ENCODE data around the gene CDYL.

DNA sequence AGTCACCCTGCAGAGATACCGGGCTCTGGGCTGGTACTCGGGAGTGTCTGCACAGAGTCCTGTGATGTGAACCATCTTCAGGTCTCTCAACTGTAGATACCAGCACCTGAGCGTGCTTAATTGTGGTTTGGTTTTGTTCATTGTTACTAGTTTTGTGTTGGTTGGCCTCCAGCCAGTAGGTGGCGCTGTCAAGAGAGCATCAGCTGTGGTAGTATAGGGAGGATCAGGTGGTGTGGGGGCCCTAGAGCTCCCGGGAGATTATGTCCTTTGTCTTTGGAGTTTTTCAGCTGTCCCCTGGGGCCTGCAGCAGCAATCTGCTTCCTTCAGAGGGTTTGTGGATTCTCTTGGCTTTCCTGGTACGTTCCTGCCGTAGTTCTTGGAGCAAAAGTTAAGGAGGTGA is 67.9 kb downstream of the CDYL start:
- TF ChIP-seq, protein P1, sequence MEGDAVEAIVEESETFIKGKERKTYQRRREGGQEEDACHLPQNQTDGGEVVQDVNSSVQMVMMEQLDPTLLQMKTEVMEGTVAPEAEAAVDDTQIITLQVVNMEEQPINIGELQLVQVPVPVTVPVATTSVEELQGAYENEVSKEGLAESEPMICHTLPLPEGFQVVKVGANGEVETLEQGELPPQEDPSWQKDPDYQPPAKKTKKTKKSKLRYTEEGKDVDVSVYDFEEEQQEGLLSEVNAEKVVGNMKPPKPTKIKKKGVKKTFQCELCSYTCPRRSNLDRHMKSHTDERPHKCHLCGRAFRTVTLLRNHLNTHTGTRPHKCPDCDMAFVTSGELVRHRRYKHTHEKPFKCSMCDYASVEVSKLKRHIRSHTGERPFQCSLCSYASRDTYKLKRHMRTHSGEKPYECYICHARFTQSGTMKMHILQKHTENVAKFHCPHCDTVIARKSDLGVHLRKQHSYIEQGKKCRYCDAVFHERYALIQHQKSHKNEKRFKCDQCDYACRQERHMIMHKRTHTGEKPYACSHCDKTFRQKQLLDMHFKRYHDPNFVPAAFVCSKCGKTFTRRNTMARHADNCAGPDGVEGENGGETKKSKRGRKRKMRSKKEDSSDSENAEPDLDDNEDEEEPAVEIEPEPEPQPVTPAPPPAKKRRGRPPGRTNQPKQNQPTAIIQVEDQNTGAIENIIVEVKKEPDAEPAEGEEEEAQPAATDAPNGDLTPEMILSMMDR (IDR thresholded peaks at IDR 0.05 in 8 of 11, conservative IDR thresholded peaks at IDR 0.05 in 3 of 11), result no peak
- TF ChIP-seq POLR2A (IDR thresholded peaks at IDR 0.05), result no peak
